NCI-H2227 (cell line): Measurements from ENCODE around the gene LPIN3.
A peak's percentile ranks its signal among the peaks of the same experiment; 100 is the strongest.
"Not testable (repeated sequence)": the region's sequence is repeated elsewhere in the genome, so short reads cannot be mapped to it uniquely, and the experiment has no call there.

ENCODE experiments used
- DNase-seq: peaks from one replicate; lab custom pipeline; 2025; ENCODE audit not compliant: unreplicated experiment; lab: John Stamatoyannopoulos, UW

Gene LPIN3

GRCh38 chr20:41340327-41341055 is at the start of gene LPIN3:
Gene LPIN3 (plus strand): TSS chr20:41340821. CDS start chr20:41345804, 4,983 bp downstream.
- peak; percentile 48 for DNase-seq

- no peak for DNase-seq
Measured at GRCh38 chr20:41293269-41294037, 47.2 kb upstream of the LPIN3 start.

- DNase-seq = no peak
Measured at GRCh38 chr20:41299899-41300298, 40.7 kb upstream of the LPIN3 start.

GRCh38 chr20:41300383-41300782 is 40.2 kb upstream of the LPIN3 start:
- DNase-seq = no peak

- no peak for DNase-seq
Measured at GRCh38 chr20:41300886-41301285, 39.7 kb upstream of the LPIN3 start.

- no peak for DNase-seq
Measured at GRCh38 chr20:41304002-41304401, 36.6 kb upstream of the LPIN3 start.

- no peak for DNase-seq
Measured at GRCh38 chr20:41304424-41305079, 36.1 kb upstream of the LPIN3 start.

- DNase-seq = no peak
Measured at GRCh38 chr20:41306061-41306727, 34.4 kb upstream of the LPIN3 start.

GRCh38 chr20:41307021-41307420 is 33.6 kb upstream of the LPIN3 start:
- DNase-seq = no peak

GRCh38 chr20:41308290-41308711 is 32.3 kb upstream of the LPIN3 start:
- no peak for DNase-seq

GRCh38 chr20:41308726-41309413 is 31.8 kb upstream of the LPIN3 start:
- DNase-seq = no peak

GRCh38 chr20:41309817-41310216 is 30.8 kb upstream of the LPIN3 start:
- no peak for DNase-seq

- DNase-seq = not testable (repeated sequence)
Measured at GRCh38 chr20:41312009-41312408, 28.6 kb upstream of the LPIN3 start.

- DNase-seq = no peak
Measured at GRCh38 chr20:41314386-41314785, 26.2 kb upstream of the LPIN3 start.

- DNase-seq = no peak
Measured at GRCh38 chr20:41316051-41316450, 24.6 kb upstream of the LPIN3 start.

GRCh38 chr20:41316602-41317545 is 23.7 kb upstream of the LPIN3 start:
- peak; percentile 71 for DNase-seq

- peak; percentile 99 for DNase-seq
Measured at GRCh38 chr20:41317546-41318270, 22.9 kb upstream of the LPIN3 start, which contains the start of gene ZHX3. Gene ZHX3 (minus strand): TSS chr20:41317731. CDS start chr20:41204916, 112,815 bp downstream.

- DNase-seq = peak; percentile 51
Measured at GRCh38 chr20:41318271-41318649, 22.4 kb upstream of the LPIN3 start.

- no peak for DNase-seq
Measured at GRCh38 chr20:41320441-41320840, 20.2 kb upstream of the LPIN3 start.
